Epithelial cell of esophagus (primary cell): Measurements from ENCODE around the gene RGS19.
A peak's percentile ranks its signal among the peaks of the same experiment; 100 is the strongest.

ENCODE experiments used
- DNase-seq: peaks from one replicate; pipeline ENCODE4 v3.0.0; 2010; ENCODE audit warnings: low read depth
- H3K4me3 ChIP-seq: 2 replicates; pipeline ENCODE4 v1.5.1; 2011; ENCODE audit warnings: mild to moderate bottlenecking, low read length, control low read depth
- CTCF ChIP-seq: IDR thresholded peaks from 2 replicates; pipeline ENCODE4 v1.5.1; 2011; ENCODE audit warnings: low read depth, mild to moderate bottlenecking, low read length, control low read depth, inconsistent platforms; ENCODE audit not compliant: insufficient read depth; ENCODE audit errors: missing control alignments

RGS19 gene

GRCh38 chr20:64063389-64064144, 15.8 kb downstream of the RGS19 start:
- DNase-seq = no peak
- no peak for TF ChIP-seq CTCF
- peak overlapping the region; percentile 75 for H3K4me3 ChIP-seq

GRCh38 chr20:64062596-64063388, 16.5 kb downstream of the RGS19 start, which contains the start of gene TCEA2:
TCEA2 (plus strand) TSS chr20:64063198; CDS start chr20:64063313, 115 bp downstream.
- peak; percentile 97 for DNase-seq
- peak within 1 kb of the TSS; percentile 75 for H3K4me3 ChIP-seq
- no peak for TF ChIP-seq CTCF

- peak overlapping the region; percentile 75 for H3K4me3 ChIP-seq
- no peak for DNase-seq
- no peak for TF ChIP-seq CTCF
Measured at GRCh38 chr20:64062276-64062595, 17.1 kb downstream of the RGS19 start.

- no peak for DNase-seq
- H3K4me3 ChIP-seq = no peak overlapping the region
- TF ChIP-seq CTCF = no peak
Measured at GRCh38 chr20:64058536-64058935, 20.8 kb downstream of the RGS19 start.

- peak; percentile 71 for DNase-seq
- TF ChIP-seq CTCF = peak; percentile 80
- no peak overlapping the region for H3K4me3 ChIP-seq
Measured at GRCh38 chr20:64057628-64058498, 21.5 kb downstream of the RGS19 start.

GRCh38 chr20:64056889-64057627, 22.3 kb downstream of the RGS19 start:
- no peak for DNase-seq
- no peak overlapping the region for H3K4me3 ChIP-seq
- TF ChIP-seq CTCF = no peak
